NCI-H128 (cell line): Measurements from ENCODE around the gene SNCAIP.
"Not testable (repeated sequence)": the region's sequence is repeated elsewhere in the genome, so short reads cannot be mapped to it uniquely, and the experiment has no call there.

Experiments used
- DNase-seq: peaks from one replicate; lab custom pipeline; 2025; ENCODE audit not compliant: unreplicated experiment; lab: John Stamatoyannopoulos, UW

SNCAIP gene

GRCh38 chr5:122312591-122313406, 762 bp downstream of the SNCAIP start:
- DNase-seq: no peak

- no peak for DNase-seq
Measured at GRCh38 chr5:122314036-122314435, 2.0 kb downstream of the SNCAIP start.

- no peak for DNase-seq
Measured at GRCh38 chr5:122315521-122315920, 3.5 kb downstream of the SNCAIP start.

GRCh38 chr5:122316656-122317055, 4.6 kb downstream of the SNCAIP start:
- no peak for DNase-seq

GRCh38 chr5:122319897-122320296, 7.9 kb downstream of the SNCAIP start:
- DNase-seq: no peak

GRCh38 chr5:122321921-122322320, 9.9 kb downstream of the SNCAIP start:
- no peak for DNase-seq

- no peak for DNase-seq
Measured at GRCh38 chr5:122322801-122323548, 10.9 kb downstream of the SNCAIP start.

GRCh38 chr5:122323738-122324137, 11.7 kb downstream of the SNCAIP start:
- DNase-seq: no peak

GRCh38 chr5:122327110-122327509, 15.1 kb downstream of the SNCAIP start:
- no peak for DNase-seq

GRCh38 chr5:122330881-122331280, 18.8 kb downstream of the SNCAIP start:
- no peak for DNase-seq

- DNase-seq: no peak
Measured at GRCh38 chr5:122332599-122333555, 20.8 kb downstream of the SNCAIP start.

GRCh38 chr5:122333564-122333963, 21.5 kb downstream of the SNCAIP start:
- DNase-seq: no peak

- DNase-seq: no peak
Measured at GRCh38 chr5:122339591-122339990, 27.6 kb downstream of the SNCAIP start.

- DNase-seq: no peak
Measured at GRCh38 chr5:122341087-122341486, 29.1 kb downstream of the SNCAIP start.

GRCh38 chr5:122342256-122342655, 30.2 kb downstream of the SNCAIP start:
- DNase-seq: no peak

- DNase-seq: no peak
Measured at GRCh38 chr5:122346897-122347581, 35.0 kb downstream of the SNCAIP start.

- no peak for DNase-seq
Measured at GRCh38 chr5:122350496-122350895, 38.5 kb downstream of the SNCAIP start.

GRCh38 chr5:122351416-122352157, 39.5 kb downstream of the SNCAIP start:
- no peak for DNase-seq

GRCh38 chr5:122352331-122352730, 40.3 kb downstream of the SNCAIP start:
- DNase-seq: no peak

- DNase-seq: not testable (repeated sequence)
Measured at GRCh38 chr5:122353361-122353760, 41.3 kb downstream of the SNCAIP start.
